ENCODE data around the gene DCTN2.
A peak's percentile ranks its signal among the peaks of the same experiment; 100 is the strongest.
"Not testable (repeated sequence)": the region's sequence is repeated elsewhere in the genome, so short reads cannot be mapped to it uniquely, and the experiment has no call there.

DCTN2 gene

DNA sequence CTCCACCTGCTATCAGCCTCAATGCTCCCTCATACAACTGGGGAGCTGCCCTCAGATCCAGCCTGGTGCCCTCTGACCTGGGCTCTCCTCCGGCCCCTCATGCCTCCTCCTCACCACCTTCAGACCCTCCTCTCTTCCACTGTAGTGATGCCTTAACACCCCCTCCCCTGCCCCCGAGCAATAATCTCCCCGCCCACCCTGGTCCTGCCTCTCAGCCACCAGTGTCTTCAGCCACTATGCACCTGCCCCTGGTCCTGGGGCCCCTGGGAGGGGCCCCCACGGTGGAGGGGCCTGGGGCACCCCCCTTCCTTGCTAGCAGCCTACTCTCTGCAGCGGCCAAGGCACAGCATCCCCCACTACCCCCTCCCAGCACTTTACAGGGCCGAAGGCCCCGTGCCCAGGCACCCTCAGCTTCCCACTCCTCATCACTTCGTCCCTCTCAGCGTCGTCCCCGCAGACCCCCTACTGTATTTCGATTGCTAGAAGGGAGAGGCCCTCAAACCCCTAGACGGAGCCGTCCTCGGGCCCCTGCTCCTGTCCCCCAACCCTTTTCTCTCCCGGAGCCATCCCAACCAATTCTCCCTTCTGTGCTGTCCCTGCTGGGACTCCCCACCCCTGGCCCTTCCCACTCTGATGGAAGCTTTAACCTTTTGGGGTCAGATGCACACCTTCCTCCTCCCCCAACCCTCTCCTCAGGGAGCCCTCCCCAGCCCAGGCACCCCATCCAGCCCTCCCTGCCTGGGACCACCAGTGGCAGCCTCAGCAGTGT, 21.2 kb downstream of the DCTN2 start:
- no peak for DNase-seq

DNA sequence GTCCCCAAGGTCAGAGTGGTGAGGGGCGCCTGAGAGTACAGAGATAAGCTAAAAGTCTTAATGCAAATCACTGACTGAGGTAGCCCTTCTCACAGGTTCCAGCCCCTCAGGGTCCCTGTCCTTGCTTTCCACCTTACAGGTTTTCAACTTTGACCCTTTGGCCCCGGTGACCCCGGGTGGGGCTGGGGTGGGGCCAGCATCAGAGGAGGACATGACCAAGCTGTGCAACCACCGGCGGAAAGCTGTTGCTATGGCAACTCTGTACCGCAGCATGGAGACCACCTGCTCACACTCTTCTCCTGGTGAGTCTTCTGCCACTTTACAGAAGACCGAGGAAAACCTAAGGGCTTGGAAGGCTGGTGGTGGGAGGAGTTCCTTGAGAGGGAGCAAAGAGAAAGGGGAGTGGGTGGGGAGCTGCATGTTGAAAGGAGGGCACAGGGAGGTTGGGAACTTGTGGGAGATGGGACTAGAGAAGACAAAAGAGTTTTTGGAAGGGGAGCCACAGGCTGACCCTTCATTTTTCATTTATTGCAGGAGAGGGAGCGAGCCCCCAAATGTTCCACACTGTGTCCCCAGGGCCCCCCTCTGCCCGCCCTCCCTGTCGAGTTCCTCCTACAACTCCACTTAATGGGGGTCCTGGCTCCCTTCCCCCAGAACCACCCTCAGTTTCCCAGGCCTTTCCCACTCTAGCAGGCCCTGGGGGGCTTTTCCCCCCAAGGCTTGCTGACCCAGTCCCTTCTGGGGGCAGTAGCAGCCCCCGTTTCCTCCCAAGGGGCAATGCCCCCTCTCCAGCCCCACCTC, 22.0 kb downstream of the DCTN2 start:
- no peak for DNase-seq

DNA sequence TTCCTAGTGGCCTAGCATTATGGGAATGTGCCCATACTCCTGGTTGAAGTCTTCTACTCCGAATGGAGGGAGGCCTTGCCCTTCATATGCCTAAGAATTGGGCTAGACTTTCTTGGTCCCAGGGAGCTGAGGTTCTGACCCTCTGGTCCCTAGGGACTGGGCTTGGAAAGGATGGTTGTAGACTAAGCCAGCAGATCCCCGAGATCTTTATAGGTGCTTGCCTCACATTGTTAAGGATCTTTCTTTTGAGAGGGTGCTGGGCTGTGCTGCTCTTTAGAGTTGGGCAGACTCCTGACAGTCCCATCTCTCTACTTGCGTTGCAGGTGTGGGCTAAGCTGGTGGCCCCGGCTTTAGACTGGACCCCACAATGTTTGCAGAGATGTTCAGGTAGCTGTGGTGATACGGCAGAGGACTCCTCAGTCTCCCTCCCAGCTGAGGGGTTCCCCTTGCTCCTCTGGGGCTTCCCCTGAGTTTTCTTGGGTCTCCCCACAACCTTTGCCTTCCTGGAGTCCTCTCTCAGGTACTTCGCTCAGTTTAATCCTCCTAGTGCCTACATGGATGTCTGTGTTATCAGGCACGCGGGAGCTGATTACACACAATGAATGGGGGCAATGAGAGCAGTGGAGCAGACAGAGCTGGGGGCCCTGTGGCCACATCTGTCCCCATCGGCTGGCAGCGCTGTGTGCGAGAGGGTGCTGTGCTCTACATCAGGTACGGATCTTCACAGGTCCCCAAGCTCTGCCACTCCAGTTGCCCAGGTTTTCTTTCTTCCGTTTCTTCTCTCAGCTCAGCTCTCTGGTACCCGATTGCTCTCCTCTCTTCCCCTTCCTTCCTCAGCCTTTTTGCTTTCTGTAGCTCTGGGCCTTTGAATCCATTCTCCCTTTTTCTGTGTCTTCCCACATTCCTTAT, 23.0 kb downstream of the DCTN2 start:
- DNase-seq = no peak

DNA sequence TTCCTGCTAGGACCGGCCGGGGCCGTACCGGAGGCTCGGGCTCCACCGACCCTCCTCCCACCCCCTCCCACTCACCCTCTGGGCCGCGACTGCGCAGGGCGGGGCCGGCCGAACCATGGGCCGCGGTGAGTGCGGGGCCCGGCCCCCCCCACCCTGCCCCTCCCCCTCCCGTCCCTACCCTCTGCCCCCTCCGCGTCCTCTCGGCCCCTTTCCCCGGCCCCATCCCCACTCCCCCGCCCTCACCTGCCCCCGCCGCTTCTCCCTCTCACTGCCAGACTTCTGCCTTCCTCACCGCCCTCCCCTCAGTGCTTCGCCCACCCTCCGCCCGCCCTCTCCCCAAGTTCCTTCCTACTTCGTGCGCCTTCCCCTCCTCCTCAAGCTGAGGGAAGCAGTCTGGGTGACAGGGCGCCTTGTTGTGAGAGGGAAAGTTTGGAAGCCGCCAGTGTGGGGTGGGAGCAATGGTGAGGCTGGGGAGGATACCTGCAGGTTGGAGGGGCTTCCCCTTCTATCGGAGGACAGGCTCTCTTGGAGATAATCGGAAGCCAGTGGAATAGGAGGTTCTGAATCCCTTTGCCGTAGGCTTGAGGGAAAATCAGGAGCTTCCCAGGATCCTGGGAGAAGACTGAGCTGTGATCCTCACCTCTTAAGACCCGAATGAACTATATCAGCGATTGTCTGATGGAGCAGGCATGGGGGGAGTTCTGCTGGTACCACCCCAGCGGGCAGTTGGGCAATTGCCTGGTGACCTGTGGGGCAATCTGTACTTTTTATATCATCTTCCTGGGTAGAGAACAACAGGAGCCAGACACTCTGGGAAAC, 23.9 kb downstream of the DCTN2 start:
- peak; percentile 61 for DNase-seq

- DNase-seq = peak; percentile 94
Observed at GRCh38 chr12:57522011-57522886, 24.7 kb downstream of the DCTN2 start, which contains the start of gene MBD6. Gene MBD6, plus strand, starts transcription at chr12:57522824. Its CDS starts 1,480 bp downstream, at chr12:57524304.

DNA sequence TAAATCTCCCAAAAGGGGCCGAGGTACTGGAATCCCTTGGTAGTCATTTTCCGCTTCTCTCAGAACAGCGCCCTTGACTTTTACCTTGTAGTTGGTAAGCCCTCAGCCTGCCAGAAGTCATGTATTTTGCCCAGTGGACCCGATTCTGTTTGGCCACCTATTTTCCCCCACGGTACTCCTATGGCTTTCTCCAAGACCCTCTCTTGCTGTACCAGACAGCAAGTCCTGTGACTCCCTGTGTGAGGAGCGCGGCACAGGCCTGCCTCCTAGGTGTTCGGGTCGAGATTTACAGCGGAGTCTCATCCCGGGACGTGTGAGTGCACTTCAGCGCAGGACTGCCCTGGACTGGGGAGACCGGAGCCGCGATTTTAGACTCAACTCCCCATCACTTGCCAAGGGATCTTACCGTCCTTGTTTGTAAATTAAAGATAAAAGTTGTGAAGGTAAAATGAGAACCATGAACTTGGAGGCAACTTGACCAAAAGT, 25.4 kb downstream of the DCTN2 start:
- no peak for DNase-seq

GRCh38 chr12:57520053-57520818, 26.8 kb downstream of the DCTN2 start, which contains the start of gene DDIT3:
Gene DDIT3, minus strand, starts transcription at chr12:57520514. Its CDS starts 3,108 bp downstream, at chr12:57517406.
- DNase-seq = peak; percentile 100

- DNase-seq = peak; percentile 61
Observed at GRCh38 chr12:57519796-57520052, 27.3 kb downstream of the DCTN2 start.

DNA sequence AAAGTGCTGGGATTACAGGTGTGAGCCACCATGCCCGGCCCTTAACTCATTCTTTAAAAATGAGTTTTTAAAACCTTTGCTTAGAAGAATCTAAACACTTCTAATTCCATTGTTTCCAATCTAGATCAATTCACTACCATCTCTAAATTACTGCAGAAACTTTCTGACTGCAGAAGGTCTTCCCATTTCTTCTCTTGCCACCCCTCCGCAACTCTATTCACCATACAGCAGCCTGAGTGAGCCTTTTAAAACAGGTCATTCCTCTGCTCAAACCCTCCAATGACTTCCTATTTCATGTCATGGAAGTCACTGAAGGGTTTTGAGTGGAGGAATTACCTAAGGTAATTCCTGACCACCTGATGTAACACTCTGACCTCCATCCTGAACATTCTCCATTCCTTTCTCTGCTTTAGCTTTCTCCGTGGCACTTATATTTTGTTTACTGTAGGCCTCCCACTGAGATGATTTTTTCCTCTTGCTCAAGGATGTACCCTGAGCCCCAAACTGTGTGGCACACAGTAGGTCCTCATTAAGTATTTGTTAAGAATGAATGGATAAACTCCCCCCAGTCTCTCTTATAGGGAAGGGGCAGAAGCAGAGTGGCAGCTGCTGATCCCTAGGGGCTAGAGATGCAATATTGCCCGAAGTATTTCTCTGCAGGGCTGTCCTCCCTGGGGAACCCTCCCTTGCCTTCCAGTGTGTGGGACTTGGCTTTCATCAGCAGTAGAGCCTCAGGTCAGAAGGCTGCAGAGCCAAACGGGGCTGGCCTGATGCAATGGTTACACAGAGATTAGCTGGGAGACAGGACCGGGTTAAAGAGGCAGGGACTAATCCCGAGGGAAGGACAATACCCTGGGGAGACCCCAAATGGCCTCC, 27.8 kb downstream of the DCTN2 start:
- DNase-seq = peak; percentile 42

DNA sequence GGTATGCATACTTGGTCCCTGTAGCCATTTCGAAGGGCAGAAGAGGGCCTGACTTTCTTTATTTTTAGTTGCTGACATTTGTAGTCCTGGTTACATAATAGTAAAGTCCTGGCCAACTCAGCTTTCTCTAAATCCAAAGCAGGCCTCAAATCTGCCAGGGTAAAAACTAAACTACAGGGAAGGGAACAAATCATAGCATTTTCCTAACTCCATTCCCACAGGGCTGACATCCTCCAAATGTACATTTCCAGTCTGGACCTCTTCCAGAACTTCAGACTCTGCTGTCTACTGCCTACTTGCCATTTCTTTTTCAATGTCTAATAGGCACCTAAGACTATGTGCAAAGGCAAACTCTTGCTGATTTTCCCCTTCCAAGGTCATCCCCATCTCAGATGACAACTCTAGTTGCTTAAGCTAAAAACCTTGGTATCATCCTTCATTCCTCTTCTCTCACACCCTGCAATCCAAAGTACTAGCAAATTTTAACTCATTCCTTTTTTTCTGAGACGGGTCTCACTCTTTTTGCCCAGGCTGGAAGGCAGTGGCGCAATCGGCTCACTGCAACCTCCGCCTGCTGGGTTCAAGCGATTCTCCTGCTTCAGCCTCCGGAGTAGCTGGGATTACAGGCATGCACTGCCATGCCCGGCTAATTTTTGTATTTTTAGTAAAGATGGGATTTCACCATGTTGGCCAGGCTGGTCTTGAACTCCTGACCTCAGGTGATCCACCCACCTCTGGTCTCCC, 28.6 kb downstream of the DCTN2 start:
- DNase-seq = no peak

DNA sequence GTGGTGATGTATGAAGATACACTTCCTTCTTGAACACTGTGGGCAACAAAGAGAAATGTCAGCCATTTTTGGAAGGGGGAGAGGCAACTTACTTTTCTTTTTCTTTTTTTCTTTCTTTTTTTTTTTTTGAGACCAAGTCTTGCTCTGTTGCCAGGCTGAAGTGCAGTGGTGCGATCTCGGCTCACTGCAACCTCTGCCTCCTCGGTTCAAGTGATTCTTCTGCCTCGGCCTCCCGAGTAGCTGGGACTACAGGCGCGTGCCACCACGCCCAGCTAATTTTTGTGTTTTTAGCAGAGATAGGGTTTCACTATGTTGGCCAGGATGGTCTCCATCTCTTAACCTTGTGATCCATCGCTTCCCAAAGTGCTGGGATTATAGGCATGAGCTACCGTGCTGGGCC, 29.3 kb downstream of the DCTN2 start:
- DNase-seq = not testable (repeated sequence)

- no peak for DNase-seq
Observed at GRCh38 chr12:57517187-57517586, 29.8 kb downstream of the DCTN2 start.

DNA sequence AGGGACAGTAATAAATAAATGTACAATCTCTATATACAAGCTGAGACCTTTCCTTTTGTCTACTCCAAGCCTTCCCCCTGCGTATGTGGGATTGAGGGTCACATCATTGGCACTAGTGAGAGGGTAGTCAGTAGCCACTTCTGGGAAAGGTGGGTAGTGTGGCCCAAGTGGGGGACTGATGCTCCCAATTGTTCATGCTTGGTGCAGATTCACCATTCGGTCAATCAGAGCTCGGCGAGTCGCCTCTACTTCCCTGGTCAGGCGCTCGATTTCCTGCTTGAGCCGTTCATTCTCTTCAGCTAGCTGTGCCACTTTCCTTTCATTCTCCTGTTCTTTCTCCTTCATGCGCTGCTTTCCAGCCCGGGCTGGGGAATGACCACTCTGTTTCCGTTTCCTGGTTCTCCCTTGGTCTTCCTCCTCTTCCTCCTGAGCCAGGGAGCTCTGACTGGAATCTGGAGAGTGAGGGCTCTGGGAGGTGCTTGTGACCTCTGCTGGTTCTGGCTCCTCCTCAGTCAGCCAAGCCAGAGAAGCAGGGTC, 30.3 kb downstream of the DCTN2 start:
- DNase-seq = no peak

- no peak for DNase-seq
Observed at GRCh38 chr12:57515934-57516541, 31.0 kb downstream of the DCTN2 start.

GRCh38 chr12:57515408-57515933, 31.5 kb downstream of the DCTN2 start:
- no peak for DNase-seq

DNA sequence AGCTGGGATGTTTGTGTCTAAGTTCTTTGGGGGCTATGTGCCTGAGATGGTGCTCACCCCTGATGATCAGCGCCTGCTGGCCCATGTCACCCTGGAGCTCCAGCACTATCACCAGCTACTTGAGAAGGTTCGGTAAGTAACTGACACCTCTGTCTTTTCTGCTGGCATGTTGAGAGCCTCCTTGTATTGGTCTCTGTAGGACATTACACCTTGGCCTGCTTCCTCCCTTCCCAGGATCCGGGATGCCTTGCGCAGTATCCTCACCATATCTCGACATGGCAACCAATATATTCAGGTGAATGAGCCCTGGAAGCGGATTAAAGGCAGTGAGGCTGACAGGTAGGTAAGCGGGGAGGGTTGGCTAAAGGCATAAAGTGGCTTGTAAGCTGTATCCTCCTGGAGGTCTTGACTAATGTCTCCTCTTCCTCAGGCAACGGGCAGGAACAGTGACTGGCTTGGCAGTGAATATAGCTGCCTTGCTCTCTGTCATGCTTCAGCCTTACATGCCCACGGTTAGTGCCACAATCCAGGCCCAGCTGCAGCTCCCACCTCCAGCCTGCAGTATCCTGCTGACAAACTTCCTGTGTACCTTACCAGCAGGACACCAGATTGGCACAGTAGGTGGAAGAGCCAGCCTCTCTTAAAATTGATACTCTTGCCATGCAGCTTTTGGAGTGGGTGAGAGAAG, 32.1 kb downstream of the DCTN2 start:
- DNase-seq = no peak

- not testable (repeated sequence) for DNase-seq
Observed at GRCh38 chr12:57514246-57514645, 32.7 kb downstream of the DCTN2 start.

All from suppressor macrophage treated with lipopolysaccharide for 4 hours (primary cell).